ENCODE measurements around the gene PTGES. TPM values are rescaled to one million over a fixed set of nuclear protein-coding genes. Genes with fewer than 3 reads are reported as not detected.

The PTGES gene
- total RNA-seq, 6 donors from 2014 or later = 0.76 to 4.2 (median 2.5) TPM

DNA sequence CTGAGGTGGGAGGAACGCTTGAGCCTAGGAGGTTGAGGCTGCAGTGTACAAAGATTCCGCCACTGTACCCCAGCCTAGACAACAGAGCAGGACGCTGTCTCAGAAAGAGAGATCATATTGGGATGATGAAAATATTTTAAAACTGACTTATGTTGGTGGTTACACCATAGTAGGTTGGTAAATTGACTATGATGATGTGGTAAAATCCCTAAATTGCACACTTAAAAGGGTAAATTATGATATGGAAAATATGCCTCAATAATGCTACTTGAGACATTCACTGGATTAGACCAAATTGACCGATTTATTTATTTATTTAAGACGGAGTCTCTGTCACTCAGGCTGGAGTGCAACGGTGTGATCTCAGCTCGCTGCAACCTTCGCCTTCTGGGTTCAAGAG is 28.3 kb upstream of the PTGES start:
- peaks cover 12 to 17% (median 15%) of the 10 kb centered on the region in 4 donors for H3K4me1 ChIP-seq
- 74 to 75% methylated on average over 8 of the region's 8 CpGs for WGBS, 2 donors
- no peaks in the 10 kb centered on the region for H3K36me3 ChIP-seq
- H3K9me3 ChIP-seq = no peaks in the 10 kb centered on the region
- DNase-seq = no peak
- H3K27me3 ChIP-seq = no peaks in the 10 kb centered on the region
- no peak overlapping the region for H3K4me3 ChIP-seq
- no peak overlapping the region for H3K27ac ChIP-seq
- ATAC-seq (ENCODE audit: low FRiP score in 2 of 2) = no peak
- TF ChIP-seq POLR2A (IDR thresholded peaks at IDR 0.05) (no peak), POLR2AphosphoS5 (IDR thresholded peaks at IDR 0.05) (no peak), EP300 (IDR thresholded peaks at IDR 0.05) (no peak)
- TF ChIP-seq, protein P1, sequence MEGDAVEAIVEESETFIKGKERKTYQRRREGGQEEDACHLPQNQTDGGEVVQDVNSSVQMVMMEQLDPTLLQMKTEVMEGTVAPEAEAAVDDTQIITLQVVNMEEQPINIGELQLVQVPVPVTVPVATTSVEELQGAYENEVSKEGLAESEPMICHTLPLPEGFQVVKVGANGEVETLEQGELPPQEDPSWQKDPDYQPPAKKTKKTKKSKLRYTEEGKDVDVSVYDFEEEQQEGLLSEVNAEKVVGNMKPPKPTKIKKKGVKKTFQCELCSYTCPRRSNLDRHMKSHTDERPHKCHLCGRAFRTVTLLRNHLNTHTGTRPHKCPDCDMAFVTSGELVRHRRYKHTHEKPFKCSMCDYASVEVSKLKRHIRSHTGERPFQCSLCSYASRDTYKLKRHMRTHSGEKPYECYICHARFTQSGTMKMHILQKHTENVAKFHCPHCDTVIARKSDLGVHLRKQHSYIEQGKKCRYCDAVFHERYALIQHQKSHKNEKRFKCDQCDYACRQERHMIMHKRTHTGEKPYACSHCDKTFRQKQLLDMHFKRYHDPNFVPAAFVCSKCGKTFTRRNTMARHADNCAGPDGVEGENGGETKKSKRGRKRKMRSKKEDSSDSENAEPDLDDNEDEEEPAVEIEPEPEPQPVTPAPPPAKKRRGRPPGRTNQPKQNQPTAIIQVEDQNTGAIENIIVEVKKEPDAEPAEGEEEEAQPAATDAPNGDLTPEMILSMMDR (IDR thresholded peaks at IDR 0.05) = no peak

DNA sequence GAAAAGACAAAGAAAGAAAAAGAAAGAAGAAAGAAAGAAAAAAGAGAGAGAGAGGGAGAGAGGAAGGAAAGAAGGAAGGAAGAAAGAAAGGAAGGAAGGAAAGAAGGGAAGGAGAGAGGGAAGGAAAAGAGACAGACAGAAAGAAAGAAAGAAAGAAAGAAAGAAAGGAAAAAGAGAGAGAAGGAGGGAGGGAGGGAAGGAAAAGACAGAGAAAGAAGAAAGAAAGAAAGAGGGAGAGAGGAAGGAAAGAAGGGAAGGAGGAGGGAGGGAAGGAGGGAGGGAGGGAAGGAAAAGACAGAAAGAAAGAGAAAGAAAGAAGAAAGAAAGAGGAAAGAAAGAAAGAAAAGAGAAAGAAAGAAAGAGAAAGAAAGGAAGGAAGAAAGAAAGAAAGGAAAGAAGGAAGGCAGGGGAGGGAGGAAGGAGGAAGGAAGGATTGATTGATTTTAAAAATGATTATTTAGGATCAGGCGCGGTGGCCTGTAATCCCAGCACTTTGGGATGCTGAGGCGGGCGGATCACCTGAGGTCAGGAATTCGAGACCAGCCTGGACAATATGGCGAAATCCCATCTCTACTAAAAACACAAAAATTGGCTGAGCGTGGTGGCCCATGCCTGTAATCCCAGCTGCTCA is 26.8 kb upstream of the PTGES start:
- TF ChIP-seq POLR2AphosphoS5 (IDR thresholded peaks at IDR 0.05) (no peak), EP300 (IDR thresholded peaks at IDR 0.05) (no peak), POLR2A (IDR thresholded peaks at IDR 0.05) (no peak)
- H3K27me3 ChIP-seq = no peaks in the 10 kb centered on the region
- DNase-seq = no peak
- no peaks in the 10 kb centered on the region for H3K36me3 ChIP-seq
- H3K9me3 ChIP-seq = no peaks in the 10 kb centered on the region
- no peak for ATAC-seq (ENCODE audit: low FRiP score in 2 of 2)
- WGBS, 2 donors = 88 to 90% methylated on average over 7 of the region's 7 CpGs
- no peak overlapping the region for H3K27ac ChIP-seq
- no peak overlapping the region for H3K4me3 ChIP-seq
- peaks cover 12 to 17% (median 15%) of the 10 kb centered on the region in 4 donors for H3K4me1 ChIP-seq

DNA sequence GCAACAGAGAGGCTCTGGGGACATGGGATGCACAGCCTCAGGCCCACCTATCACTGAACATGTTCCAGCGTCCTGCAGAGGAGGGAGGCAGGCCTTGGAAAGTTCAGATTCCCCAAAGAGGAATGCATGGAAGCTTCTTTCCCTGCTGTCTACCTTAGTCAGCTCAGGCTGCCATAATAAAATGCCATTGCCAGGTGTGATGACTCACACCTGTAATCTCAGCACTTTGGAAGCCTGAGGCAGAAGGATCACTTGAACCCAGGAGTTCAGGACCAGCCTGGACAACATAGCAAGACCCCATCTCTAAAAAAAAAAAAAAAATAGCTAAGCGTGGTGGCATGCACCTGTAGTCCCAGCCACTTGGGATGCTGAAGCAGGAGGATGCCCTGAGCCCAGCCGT is 25.6 kb upstream of the PTGES start:
- Histone ChIP-seq H3K27ac (no peak overlapping the region), H3K4me3 (no peak overlapping the region), H3K27me3 (no peaks in the 10 kb centered on the region), H3K36me3 (no peaks in the 10 kb centered on the region), H3K4me1 (peaks cover 12 to 18% (median 16%) of the 10 kb centered on the region in 4 donors), H3K9me3 (no peaks in the 10 kb centered on the region)
- no peak for DNase-seq
- WGBS, 2 donors = 72 to 81% methylated on average over 3 of the region's 3 CpGs
- ATAC-seq (ENCODE audit: low FRiP score in 2 of 2) = no peak
- TF ChIP-seq POLR2A (IDR thresholded peaks at IDR 0.05) (no peak), EP300 (IDR thresholded peaks at IDR 0.05) (no peak), POLR2AphosphoS5 (IDR thresholded peaks at IDR 0.05) (no peak)
- TF ChIP-seq, protein P1 (IDR thresholded peaks at IDR 0.05) = no peak

DNA sequence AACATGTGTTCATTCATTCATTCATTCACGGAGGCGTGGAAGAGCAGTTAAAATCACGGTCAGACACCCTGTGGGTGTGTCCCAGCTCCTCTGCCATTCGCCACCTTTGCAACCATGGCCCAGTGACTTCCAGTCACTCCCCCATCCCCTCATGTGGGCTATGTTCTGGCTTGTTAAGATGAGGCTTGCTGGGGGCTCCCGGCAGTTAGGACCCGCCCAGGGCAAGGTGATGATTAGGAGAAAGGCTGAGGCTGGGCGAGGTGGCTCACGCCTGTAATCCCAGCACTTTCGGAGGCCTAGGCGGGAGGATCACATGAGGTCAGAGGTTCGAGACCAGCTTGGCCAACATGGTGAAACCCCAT is 24.9 kb upstream of the PTGES start:
- WGBS, 2 donors = 69 to 77% methylated on average over 9 to 11 of the region's 11 CpGs
- TF ChIP-seq POLR2A (IDR thresholded peaks at IDR 0.05) (no peak), POLR2AphosphoS5 (IDR thresholded peaks at IDR 0.05) (no peak), EP300 (IDR thresholded peaks at IDR 0.05) (no peak)
- TF ChIP-seq, protein P1 (IDR thresholded peaks at IDR 0.05) = no peak
- H3K27ac ChIP-seq = peak overlapping the region in 3 of 4 donors; percentile 8 to 65 (median 30)
- H3K4me3 ChIP-seq = no peak overlapping the region
- H3K36me3 ChIP-seq = no peaks in the 10 kb centered on the region
- DNase-seq (no peak), ATAC-seq (ENCODE audit: low FRiP score in 2 of 2) (no peak)
- H3K27me3 ChIP-seq = no peaks in the 10 kb centered on the region
- H3K9me3 ChIP-seq = no peaks in the 10 kb centered on the region
- peaks cover 12 to 18% (median 16%) of the 10 kb centered on the region in 4 donors for H3K4me1 ChIP-seq

DNA sequence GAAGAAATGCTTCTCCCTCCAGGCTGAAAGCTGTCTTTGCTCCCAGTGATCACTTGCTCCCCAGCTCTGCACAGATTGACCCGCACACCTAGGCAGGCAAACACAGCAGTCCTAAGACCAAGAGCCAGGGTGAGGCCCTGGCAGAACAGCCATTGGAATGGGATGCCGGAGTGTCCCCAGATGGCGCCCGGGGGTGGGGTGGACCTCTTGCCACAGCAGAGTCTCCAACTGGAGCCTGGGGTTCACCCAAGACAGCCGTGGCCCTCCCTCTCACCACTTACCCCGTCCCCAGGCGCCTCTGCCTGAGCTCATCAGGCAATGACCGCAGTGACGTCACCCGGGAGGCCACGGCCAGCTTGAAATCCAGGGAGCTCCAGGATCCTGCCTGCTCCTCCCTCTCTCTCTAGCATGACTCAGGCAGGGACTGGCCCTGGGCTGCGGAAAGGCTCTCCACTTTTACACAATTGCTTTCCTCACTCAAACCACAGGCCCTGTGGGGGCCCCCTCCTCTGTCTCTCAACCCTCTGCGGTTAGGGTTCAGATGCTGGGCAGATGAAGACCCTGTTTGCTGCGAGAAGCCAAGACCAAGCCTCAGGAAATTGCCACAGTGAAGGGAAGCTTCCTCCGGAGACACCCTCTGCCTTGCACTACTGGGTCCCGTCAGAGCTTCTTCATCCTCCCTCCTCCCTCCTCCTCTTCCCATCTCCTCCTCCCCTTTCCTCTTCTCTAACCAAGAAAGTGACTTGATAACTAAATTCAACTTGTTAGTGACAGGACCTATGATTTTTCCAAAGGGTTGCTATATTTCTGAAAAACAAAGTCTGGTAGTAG is 24.3 kb upstream of the PTGES start:
- ATAC-seq (ENCODE audit: low FRiP score in 2 of 2) (peak; percentile 89 to 95), DNase-seq (peak; percentile 92 to 96)
- Histone ChIP-seq H3K9me3 (no peaks in the 10 kb centered on the region), H3K27me3 (no peaks in the 10 kb centered on the region), H3K36me3 (no peaks in the 10 kb centered on the region), H3K27ac (peak overlapping the region; percentile 8 to 71 (median 48)), H3K4me3 (no peak overlapping the region), H3K4me1 (peaks cover 12 to 18% (median 16%) of the 10 kb centered on the region in 4 donors)
- TF ChIP-seq EP300 (IDR thresholded peaks at IDR 0.05) = peak in 1 of 4 donors; percentile 31
- peak; percentile 72 to 77 for TF ChIP-seq POLR2AphosphoS5 (IDR thresholded peaks at IDR 0.05)
- TF ChIP-seq POLR2A (IDR thresholded peaks at IDR 0.05) = no peak
- 16 to 31% methylated on average over 5 to 16 of the region's 16 CpGs for WGBS, 2 donors
